Astrocyte of the spinal cord (primary cell): Measurements from ENCODE around the gene CDH26.

Source experiments
- DNase-seq: peaks from one replicate; pipeline ENCODE4 v3.0.0; 2011; ENCODE audit warnings: low read depth, low spot score
- H3K4me3 ChIP-seq: 2 replicates; pipeline ENCODE4 v1.5.1; 2011; ENCODE audit warnings: low read depth, mild to moderate bottlenecking, low read length, moderate library complexity
- CTCF ChIP-seq: IDR thresholded peaks from 2 replicates; pipeline ENCODE4 v1.5.1; 2012; ENCODE audit warnings: low read depth, mild to moderate bottlenecking, low read length, inconsistent platforms
- in situ Hi-C: cut with HindIII; loops from 2 replicates; pipeline ENCODE4 v1.10.0; 2017; ENCODE audit warnings: low sequenced_read_pairs

Gene CDH26

GRCh38 chr20:59958626-59959025 is 403 bp downstream of the CDH26 start:
- in situ Hi-C loops: no loop called here
- no peak overlapping the region for H3K4me3 ChIP-seq
- TF ChIP-seq CTCF: no peak
- DNase-seq: no peak

- in situ Hi-C loops: no loop called here
- H3K4me3 ChIP-seq: no peak overlapping the region
- DNase-seq: no peak
- TF ChIP-seq CTCF: no peak
Measured at GRCh38 chr20:59961423-59961822, 3.2 kb downstream of the CDH26 start.

GRCh38 chr20:59962155-59962554 is 3.9 kb downstream of the CDH26 start:
- no peak overlapping the region for H3K4me3 ChIP-seq
- no peak for DNase-seq
- in situ Hi-C loops: no loop called here
- TF ChIP-seq CTCF: no peak

GRCh38 chr20:59966428-59966827 is 8.2 kb downstream of the CDH26 start:
- no peak for DNase-seq
- TF ChIP-seq CTCF: no peak
- no peak overlapping the region for H3K4me3 ChIP-seq
- in situ Hi-C loops: no loop called here

- in situ Hi-C loops: no loop called here
- no peak for TF ChIP-seq CTCF
- no peak overlapping the region for H3K4me3 ChIP-seq
- no peak for DNase-seq
Measured at GRCh38 chr20:59971428-59971827, 13.2 kb downstream of the CDH26 start.

- no peak for DNase-seq
- H3K4me3 ChIP-seq: no peak overlapping the region
- in situ Hi-C loops: no loop called here
- no peak for TF ChIP-seq CTCF
Measured at GRCh38 chr20:59972037-59972801, 14.0 kb downstream of the CDH26 start.
